ENCODE measurements around the gene DCDC2C.

GRCh38 chr2:3667151-3667631 lies 36.2 kb upstream of the DCDC2C start:
- TF ChIP-seq CTCF (conservative IDR thresholded peaks at IDR 0.05; ENCODE audit: low read depth, low read length) (no peak), POLR2A (IDR thresholded peaks at IDR 0.05; ENCODE audit: low read depth, low read length) (no peak), SMC3 (IDR thresholded peaks at IDR 0.05; ENCODE audit: low read depth, low read length) (no peak)
